ENCODE data around the gene XKR8. TPM values are rescaled to one million over a fixed set of nuclear protein-coding genes. Genes with fewer than 3 reads are reported as not detected.

XKR8 gene
- total RNA-seq, 1 donor from 2014 or later, result 7.8 TPM

DNA sequence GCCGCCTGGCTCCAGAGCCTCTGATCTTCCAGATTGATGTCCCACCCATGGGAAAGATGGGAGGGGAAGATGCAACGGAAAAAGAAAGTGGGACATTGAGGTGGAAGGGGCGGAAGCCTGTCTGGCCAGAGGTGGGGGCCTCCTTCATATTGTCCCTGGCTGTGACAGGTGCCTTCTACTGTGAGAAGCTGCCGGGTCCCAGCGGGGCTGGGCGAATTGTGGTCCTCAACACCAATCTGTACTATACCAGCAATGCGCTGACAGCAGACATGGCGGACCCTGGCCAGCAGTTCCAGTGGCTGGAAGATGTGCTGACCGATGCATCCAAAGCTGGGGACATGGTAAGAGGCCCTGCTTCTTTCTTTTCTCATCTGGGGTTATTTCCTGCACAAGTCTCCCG is 5.6 kb upstream of the XKR8 start:
- Mint-ChIP-seq H3K9me3 (ENCODE audit: low read depth) (no peaks in the 10 kb centered on the region), H3K27ac (ENCODE audit: unreplicated experiment) (no peak overlapping the region), H3K4me1 (ENCODE audit: low read depth) (peaks cover 3% of the 10 kb centered on the region), H3K27me3 (ENCODE audit: low read depth) (peaks cover 21% of the 10 kb centered on the region), H3K36me3 (ENCODE audit: low read depth) (no peaks in the 10 kb centered on the region), H3K4me3 (ENCODE audit: unreplicated experiment) (no peak overlapping the region)
- peak; percentile 85 for DNase-seq (ENCODE audit: low spot score)
- TF ChIP-seq, protein P1, sequence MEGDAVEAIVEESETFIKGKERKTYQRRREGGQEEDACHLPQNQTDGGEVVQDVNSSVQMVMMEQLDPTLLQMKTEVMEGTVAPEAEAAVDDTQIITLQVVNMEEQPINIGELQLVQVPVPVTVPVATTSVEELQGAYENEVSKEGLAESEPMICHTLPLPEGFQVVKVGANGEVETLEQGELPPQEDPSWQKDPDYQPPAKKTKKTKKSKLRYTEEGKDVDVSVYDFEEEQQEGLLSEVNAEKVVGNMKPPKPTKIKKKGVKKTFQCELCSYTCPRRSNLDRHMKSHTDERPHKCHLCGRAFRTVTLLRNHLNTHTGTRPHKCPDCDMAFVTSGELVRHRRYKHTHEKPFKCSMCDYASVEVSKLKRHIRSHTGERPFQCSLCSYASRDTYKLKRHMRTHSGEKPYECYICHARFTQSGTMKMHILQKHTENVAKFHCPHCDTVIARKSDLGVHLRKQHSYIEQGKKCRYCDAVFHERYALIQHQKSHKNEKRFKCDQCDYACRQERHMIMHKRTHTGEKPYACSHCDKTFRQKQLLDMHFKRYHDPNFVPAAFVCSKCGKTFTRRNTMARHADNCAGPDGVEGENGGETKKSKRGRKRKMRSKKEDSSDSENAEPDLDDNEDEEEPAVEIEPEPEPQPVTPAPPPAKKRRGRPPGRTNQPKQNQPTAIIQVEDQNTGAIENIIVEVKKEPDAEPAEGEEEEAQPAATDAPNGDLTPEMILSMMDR (IDR thresholded peaks at IDR 0.05), result no peak

GRCh38 chr1:27955076-27955475 is 4.7 kb upstream of the XKR8 start:
- peaks cover 21% of the 10 kb centered on the region for H3K27me3 Mint-ChIP-seq (ENCODE audit: low read depth)
- no peak overlapping the region for H3K4me3 Mint-ChIP-seq (ENCODE audit: unreplicated experiment)
- H3K36me3 Mint-ChIP-seq (ENCODE audit: low read depth), result no peaks in the 10 kb centered on the region
- no peaks in the 10 kb centered on the region for H3K9me3 Mint-ChIP-seq (ENCODE audit: low read depth)
- TF ChIP-seq, protein P1 (IDR thresholded peaks at IDR 0.05), result no peak
- H3K27ac Mint-ChIP-seq (ENCODE audit: unreplicated experiment), result no peak overlapping the region
- peaks cover 7% of the 10 kb centered on the region for H3K4me1 Mint-ChIP-seq (ENCODE audit: low read depth)
- no peak for DNase-seq (ENCODE audit: low spot score)

GRCh38 chr1:27956761-27957160 is 3.0 kb upstream of the XKR8 start:
- no peak overlapping the region for H3K27ac Mint-ChIP-seq (ENCODE audit: unreplicated experiment)
- H3K9me3 Mint-ChIP-seq (ENCODE audit: low read depth), result no peaks in the 10 kb centered on the region
- no peak for DNase-seq (ENCODE audit: low spot score)
- peaks cover 20% of the 10 kb centered on the region for H3K4me1 Mint-ChIP-seq (ENCODE audit: low read depth)
- TF ChIP-seq, protein P1 (IDR thresholded peaks at IDR 0.05), result no peak
- H3K27me3 Mint-ChIP-seq (ENCODE audit: low read depth), result peaks cover 21% of the 10 kb centered on the region
- H3K4me3 Mint-ChIP-seq (ENCODE audit: unreplicated experiment), result no peak overlapping the region
- no peaks in the 10 kb centered on the region for H3K36me3 Mint-ChIP-seq (ENCODE audit: low read depth)

DNA sequence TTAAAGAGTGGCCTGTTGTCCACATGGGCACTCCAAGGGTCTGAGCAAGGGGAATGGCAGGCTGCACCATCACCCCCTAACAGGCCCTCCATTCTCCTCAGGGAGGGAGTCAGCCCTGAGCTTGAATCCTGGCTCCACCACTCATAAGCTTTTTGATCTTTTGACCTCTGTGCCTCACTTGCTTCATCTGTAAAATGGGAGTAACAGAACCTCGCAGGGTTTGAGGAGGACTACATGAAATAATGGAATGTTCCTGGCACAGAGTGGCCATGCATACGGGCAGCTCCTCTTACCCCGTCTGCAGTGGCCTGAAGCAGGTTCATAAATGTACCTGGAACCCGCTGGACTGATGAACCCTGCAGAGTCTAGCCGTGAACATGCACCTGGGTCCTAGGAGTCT is 2.1 kb upstream of the XKR8 start:
- Mint-ChIP-seq H3K36me3 (ENCODE audit: low read depth) (no peaks in the 10 kb centered on the region), H3K4me3 (ENCODE audit: unreplicated experiment) (no peak overlapping the region), H3K27ac (ENCODE audit: unreplicated experiment) (no peak overlapping the region), H3K4me1 (ENCODE audit: low read depth) (peaks cover 23% of the 10 kb centered on the region), H3K9me3 (ENCODE audit: low read depth) (no peaks in the 10 kb centered on the region), H3K27me3 (ENCODE audit: low read depth) (peaks cover 21% of the 10 kb centered on the region)
- no peak for DNase-seq (ENCODE audit: low spot score)
- TF ChIP-seq, protein P1 (IDR thresholded peaks at IDR 0.05), result no peak

DNA sequence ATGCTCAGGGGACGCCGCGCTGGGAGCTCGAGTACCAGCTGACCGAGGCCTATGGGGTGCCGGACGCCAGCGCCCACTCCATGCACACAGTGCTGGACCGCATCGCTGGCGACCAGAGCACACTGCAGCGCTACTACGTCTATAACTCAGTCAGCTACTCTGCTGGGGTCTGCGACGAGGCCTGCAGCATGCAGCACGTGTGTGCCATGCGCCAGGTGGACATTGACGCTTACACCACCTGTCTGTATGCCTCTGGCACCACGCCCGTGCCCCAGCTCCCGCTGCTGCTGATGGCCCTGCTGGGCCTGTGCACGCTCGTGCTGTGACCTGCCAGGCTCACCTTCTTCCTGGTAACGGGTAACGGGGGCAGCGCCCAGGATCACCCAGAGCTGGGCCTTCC is 1.3 kb upstream of the XKR8 start:
- Mint-ChIP-seq H3K27me3 (ENCODE audit: low read depth) (peaks cover 21% of the 10 kb centered on the region), H3K27ac (ENCODE audit: unreplicated experiment) (no peak overlapping the region), H3K4me1 (ENCODE audit: low read depth) (peaks cover 23% of the 10 kb centered on the region), H3K9me3 (ENCODE audit: low read depth) (no peaks in the 10 kb centered on the region), H3K4me3 (ENCODE audit: unreplicated experiment) (no peak overlapping the region), H3K36me3 (ENCODE audit: low read depth) (no peaks in the 10 kb centered on the region)
- TF ChIP-seq, protein P1 (IDR thresholded peaks at IDR 0.05), result no peak
- DNase-seq (ENCODE audit: low spot score), result peak; percentile 85

All from chondrocyte (in vitro differentiated cells).